Immature natural killer cell (primary cell): ENCODE data around the gene NOS1AP. TPM values are rescaled to one million over a fixed set of nuclear protein-coding genes. Genes with fewer than 3 reads are reported as not detected.
"Not testable (repeated sequence)": the region's sequence is repeated elsewhere in the genome, so short reads cannot be mapped to it uniquely, and the experiment has no call there.

Source experiments
- DNase-seq, 3 donors: peaks; one replicate each; pipeline ENCODE4 v3.0.0; 2022; ENCODE audit warnings: mixed read lengths in 1 of 3
- H3K27ac Mint-ChIP-seq, 6 donors: one replicate each; pipeline ENCODE4 v1.8.0; 2020; ENCODE audit warnings: mixed read lengths in 6 of 6, mild to moderate bottlenecking in 5 of 6, inconsistent platforms in 4 of 6, moderate library complexity in 3 of 6
- H3K27me3 Mint-ChIP-seq, 3 donors: one replicate each; pipeline ENCODE4 v1.8.0; 2020 to 2021; ENCODE audit warnings: low read depth in 3 of 3, mild to moderate bottlenecking in 3 of 3, mixed read lengths in 3 of 3, moderate library complexity in 3 of 3, inconsistent platforms in 1 of 3
- H3K36me3 Mint-ChIP-seq, 3 donors: one replicate each; pipeline ENCODE4 v1.8.0; 2020; ENCODE audit warnings: mixed read lengths in 3 of 3, inconsistent platforms in 2 of 3, mild to moderate bottlenecking in 2 of 3
- H3K4me1 Mint-ChIP-seq, 2 donors: one replicate each; pipeline ENCODE4 v1.8.0; 2020; ENCODE audit warnings: inconsistent platforms in 2 of 2, mild to moderate bottlenecking in 2 of 2, mixed read lengths in 2 of 2, moderate library complexity in 1 of 2
- H3K4me3 Mint-ChIP-seq, 5 donors: one replicate each; pipeline ENCODE4 v1.8.0; 2020; ENCODE audit warnings: mild to moderate bottlenecking in 5 of 5, mixed read lengths in 5 of 5, inconsistent platforms in 3 of 5, moderate library complexity in 3 of 5
- H3K9me3 Mint-ChIP-seq, 6 donors: one replicate each; pipeline ENCODE4 v1.8.0; 2020; ENCODE audit warnings: mild to moderate bottlenecking in 6 of 6, mixed read lengths in 6 of 6, inconsistent platforms in 4 of 6, moderate library complexity in 3 of 6
- polyA plus RNA-seq, 3 donors: library from polyadenylated mRNA; unstranded; fragments of 300-500 nt; fragmentation: Illumina TruSeq; gene quantifications; one replicate each; pipeline ENCODE4 v1.2.3, GENCODE V29; 2021

The NOS1AP gene
- polyA plus RNA-seq, 3 donors from 2014 or later = not detected

DNA sequence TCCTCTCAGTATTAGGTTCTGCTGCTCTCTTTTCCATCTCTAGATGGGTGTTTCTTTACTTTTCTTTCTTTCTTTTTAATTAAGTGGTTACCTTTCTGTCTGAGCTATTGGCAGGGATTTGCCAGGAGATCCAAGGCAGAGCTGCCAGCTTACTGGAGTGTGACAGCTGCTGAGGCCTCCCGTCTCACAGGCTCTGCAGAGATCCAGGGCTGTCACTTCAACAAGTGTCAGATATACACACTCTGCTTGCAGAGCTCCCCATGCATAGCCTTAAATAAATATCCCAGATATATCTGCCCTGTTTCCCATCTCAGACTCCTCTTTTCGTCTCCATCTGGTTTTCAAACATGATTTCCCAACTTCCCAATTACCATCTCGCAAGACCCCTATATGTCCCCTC lies 124.3 kb downstream of the NOS1AP start:
- no peak for DNase-seq
- Mint-ChIP-seq H3K27ac (no peak overlapping the region), H3K36me3 (no peaks in the 10 kb centered on the region), H3K4me1 (no peaks in the 10 kb centered on the region), H3K4me3 (no peak overlapping the region), H3K9me3 (no peaks in the 10 kb centered on the region), H3K27me3 (peaks cover 0 to 8% (median 5%) of the 10 kb centered on the region in 3 donors)

DNA sequence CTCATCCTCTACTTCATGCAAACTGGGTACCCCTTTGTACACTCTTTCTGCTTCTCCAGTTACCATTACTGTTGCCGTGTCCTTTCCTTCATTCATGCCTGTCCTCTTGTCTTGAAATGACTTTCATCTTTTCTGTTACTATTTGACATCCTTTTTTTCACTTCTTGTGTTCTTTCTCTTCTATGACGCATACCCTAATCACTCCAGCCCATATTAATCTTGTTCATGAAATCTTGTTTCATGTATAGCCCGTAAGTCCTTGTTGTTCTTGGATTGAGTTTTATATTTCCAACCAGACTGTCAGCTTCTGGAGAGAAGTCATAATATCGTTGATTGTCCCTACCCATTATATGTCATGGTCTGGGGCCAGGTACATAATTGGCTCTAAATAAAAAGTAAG lies 126.1 kb downstream of the NOS1AP start:
- H3K27me3 Mint-ChIP-seq = peaks cover 0 to 8% (median 7%) of the 10 kb centered on the region in 3 donors
- H3K36me3 Mint-ChIP-seq = no peaks in the 10 kb centered on the region
- H3K4me3 Mint-ChIP-seq = no peak overlapping the region
- no peak for DNase-seq
- H3K4me1 Mint-ChIP-seq = no peaks in the 10 kb centered on the region
- no peak overlapping the region for H3K27ac Mint-ChIP-seq
- no peaks in the 10 kb centered on the region for H3K9me3 Mint-ChIP-seq

DNA sequence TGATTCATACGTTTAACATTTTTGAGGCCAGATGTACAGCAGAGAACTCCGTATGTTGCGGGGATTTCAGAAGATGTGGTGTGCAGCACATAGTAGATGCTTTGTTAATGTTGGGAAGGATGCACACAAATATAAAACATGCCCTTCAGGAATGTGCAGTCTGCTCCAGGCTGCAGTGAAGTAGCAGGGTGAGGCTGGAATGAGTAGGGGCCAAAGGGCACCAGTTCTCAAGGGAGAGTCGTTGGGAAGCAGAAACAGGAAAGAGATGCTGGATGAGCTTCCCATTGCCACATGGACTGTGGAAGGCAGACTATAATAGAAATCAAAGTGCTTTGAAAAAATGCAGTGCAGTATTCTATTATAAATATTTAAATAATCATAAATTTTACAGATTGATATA lies 126.9 kb downstream of the NOS1AP start:
- Mint-ChIP-seq H3K9me3 (no peaks in the 10 kb centered on the region), H3K4me3 (no peak overlapping the region), H3K27me3 (peaks cover 0 to 9% (median 6%) of the 10 kb centered on the region in 3 donors)

DNA sequence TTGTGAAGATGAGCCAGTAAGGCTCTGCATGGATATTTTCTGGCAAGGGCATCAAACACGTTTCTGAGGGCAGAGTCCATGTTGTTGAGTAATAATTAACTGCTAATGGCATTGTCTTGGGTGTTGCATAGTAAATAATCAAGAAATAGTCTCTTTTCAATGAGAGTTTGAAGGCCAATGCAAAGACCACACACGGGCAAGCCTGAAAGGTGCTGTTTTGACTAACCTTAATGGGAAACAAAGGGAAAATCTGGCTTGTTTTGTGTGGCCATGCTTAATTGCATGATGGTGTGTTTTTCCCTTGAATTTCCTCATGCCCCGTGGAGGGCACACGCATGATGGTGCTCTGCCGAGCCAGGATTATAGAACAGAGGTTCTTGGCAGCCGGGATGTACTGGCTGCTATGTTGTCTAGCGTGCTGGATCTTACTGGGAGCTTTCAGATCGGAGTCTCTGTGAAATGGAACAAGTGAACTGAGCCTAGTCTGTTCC lies 127.6 kb downstream of the NOS1AP start:
- no peak overlapping the region for H3K4me3 Mint-ChIP-seq
- no peak for DNase-seq
- H3K9me3 Mint-ChIP-seq = no peaks in the 10 kb centered on the region
- no peaks in the 10 kb centered on the region for H3K4me1 Mint-ChIP-seq
- H3K36me3 Mint-ChIP-seq = no peaks in the 10 kb centered on the region
- H3K27ac Mint-ChIP-seq = no peak overlapping the region
- H3K27me3 Mint-ChIP-seq = peaks cover 3 to 9% (median 6%) of the 10 kb centered on the region in 3 donors

More for the DNA sequence above, 126.9 kb downstream of the NOS1AP start:
- Mint-ChIP-seq H3K4me1 (no peaks in the 10 kb centered on the region), H3K27ac (no peak overlapping the region), H3K36me3 (no peaks in the 10 kb centered on the region)
- no peak for DNase-seq

DNA sequence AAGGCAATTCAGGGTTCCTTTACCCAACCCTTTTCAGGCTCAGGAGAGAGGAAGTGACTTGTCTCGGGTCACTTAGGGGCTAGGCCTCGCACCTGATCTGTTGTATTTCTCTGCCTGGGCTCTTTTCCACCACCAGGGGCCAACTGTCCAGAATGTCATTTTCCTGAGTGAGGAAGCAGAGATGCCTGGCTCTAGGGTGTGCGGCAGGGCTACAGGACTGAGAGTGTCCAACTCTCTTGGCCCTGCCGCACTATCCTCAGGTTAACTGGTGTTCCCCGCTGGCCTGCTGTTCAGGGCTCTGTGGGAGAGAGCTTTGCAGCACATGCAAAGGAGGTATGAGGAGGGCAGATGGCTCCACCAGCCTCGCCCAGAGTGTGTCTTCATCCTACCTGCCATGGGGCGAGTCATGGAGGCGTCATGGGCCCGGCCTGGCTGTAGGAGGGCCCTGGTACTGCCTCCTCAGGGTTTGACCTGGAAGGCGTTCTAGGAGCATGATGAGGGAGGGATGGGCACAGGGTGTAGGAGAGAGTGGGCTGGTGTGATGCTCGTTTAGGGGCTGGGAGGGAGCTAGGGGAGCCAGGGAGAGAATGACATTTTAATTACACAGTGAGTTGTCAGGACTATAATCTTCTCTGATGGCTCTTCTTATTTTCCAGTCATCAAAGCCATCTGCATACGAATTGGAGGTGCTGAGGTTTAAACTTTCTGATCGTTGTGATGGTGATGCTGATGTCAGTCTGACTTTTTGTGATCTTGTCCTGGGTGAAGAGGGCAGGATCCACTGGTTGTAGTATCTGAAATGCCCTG lies 128.3 kb downstream of the NOS1AP start:
- Mint-ChIP-seq H3K27ac (no peak overlapping the region), H3K4me1 (no peaks in the 10 kb centered on the region), H3K9me3 (no peaks in the 10 kb centered on the region), H3K4me3 (no peak overlapping the region), H3K27me3 (peaks cover 3 to 9% (median 6%) of the 10 kb centered on the region in 3 donors), H3K36me3 (no peaks in the 10 kb centered on the region)
- no peak for DNase-seq

DNA sequence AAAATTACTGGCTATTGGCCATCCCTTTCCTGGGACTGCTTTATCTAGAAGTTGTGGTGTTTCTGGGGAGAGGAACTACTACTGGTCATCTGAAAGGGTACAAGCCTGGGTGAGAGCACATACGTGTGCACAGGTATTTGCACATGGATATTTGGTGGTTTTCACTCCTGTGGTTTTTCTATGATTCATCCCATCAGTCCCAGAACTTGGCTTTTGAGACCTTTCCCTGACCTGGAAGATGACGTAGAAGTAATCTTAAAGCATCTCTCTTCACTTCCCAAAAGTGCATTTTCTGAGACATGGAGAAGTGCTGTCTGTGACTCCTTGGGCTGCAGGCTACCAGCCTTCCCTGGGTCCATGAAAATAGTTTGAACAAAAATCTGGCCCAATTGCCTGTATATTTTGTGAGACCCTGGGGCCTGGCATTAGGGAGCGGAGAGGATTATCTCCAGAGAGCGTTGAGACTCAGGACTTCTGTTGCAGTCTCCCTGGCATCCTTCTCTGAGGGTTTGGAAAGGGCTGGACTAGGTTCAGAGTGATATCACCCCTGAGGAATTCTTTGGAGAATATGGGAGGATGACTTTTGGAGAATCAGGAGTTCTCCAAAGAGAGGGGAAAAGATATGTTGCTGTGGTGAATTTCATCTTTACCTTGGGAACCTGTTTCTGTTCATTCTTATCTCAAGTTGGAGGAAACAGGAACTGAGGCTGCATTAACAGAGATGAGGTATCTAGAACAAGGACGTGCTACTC lies 130.8 kb downstream of the NOS1AP start:
- Mint-ChIP-seq H3K4me1 (no peaks in the 10 kb centered on the region), H3K27ac (no peak overlapping the region), H3K4me3 (no peak overlapping the region), H3K27me3 (peaks cover 6 to 11% (median 6%) of the 10 kb centered on the region in 3 donors), H3K9me3 (no peaks in the 10 kb centered on the region), H3K36me3 (no peaks in the 10 kb centered on the region)
- DNase-seq = no peak

DNA sequence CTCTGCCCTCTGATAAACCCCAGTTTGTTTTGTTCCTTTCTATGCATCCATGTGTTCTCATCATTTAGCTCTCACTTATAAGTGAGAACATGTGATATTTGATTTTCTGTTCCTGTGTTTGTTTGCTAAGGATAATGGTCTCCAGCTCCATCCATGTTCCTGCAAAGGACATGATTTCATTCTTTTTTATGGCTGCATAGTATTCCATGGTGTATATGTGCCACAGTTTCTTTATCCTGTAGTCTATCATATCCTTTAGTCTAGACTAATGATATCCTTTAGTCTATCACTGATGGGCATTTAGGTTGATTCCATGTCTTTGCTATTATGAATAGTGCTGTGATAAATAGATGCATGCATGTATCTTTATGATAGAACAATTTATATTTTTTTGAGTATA lies 131.6 kb downstream of the NOS1AP start:
- H3K27me3 Mint-ChIP-seq, H3K27ac Mint-ChIP-seq, H3K36me3 Mint-ChIP-seq, H3K9me3 Mint-ChIP-seq, H3K4me3 Mint-ChIP-seq, DNase-seq, H3K4me1 Mint-ChIP-seq: not testable (repeated sequence)

DNA sequence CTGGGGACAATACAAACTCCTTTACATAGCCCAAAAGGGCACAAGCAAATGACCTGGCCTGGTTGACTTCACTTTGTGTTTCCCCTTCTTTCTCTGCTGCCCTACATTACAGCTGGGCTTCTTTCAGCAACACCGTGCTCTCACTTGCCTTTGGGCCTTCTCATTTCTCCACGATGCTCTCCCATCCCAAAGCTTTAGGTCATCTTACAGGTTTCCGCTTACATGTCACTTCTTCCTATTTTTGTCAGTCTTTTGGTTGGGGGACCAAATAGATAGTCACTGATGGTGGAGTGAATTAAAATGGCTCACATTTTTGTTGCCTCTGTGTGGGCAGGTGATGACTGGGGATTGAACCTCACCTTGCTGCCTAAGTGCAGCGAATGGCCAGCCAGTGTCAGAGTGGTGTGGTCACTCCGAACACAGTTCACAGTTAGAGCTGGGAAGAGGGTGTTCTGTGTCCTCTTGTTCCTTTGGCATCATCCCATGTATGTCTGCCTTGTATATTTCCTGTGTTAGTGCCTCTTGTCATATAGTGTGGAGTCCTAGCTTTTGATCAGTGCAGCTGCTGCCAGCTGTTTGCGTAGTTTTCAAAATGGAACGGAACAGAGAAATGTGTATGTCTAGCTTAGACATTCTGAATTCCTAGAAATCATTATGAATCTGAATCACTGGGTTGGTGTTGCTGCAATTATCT lies 134.8 kb downstream of the NOS1AP start:
- Mint-ChIP-seq H3K9me3 (no peaks in the 10 kb centered on the region), H3K27ac (no peak overlapping the region), H3K27me3 (peaks cover 3 to 8% (median 7%) of the 10 kb centered on the region in 3 donors), H3K4me3 (no peak overlapping the region), H3K36me3 (no peaks in the 10 kb centered on the region), H3K4me1 (no peaks in the 10 kb centered on the region)
- DNase-seq = no peak

DNA sequence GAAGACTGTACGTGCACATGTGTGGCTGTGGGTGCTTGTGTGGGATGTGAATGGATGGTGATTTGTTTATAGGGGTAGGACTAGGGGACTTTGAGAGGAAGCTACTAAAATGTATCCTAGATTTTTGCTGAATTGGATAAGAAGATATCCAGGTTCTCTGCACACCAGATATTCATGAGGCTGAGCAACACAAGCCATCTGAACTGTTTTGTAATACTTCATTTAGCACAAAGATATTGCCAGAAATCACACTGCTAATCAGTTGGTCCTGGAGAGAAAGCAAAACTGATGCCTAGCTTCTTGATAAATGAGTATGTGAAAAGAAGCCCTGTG lies 135.3 kb downstream of the NOS1AP start:
- no peak overlapping the region for H3K4me3 Mint-ChIP-seq
- H3K9me3 Mint-ChIP-seq = no peaks in the 10 kb centered on the region
- DNase-seq = no peak
- H3K27me3 Mint-ChIP-seq = peaks cover 3 to 9% (median 7%) of the 10 kb centered on the region in 3 donors
- H3K4me1 Mint-ChIP-seq = no peaks in the 10 kb centered on the region
- no peak overlapping the region for H3K27ac Mint-ChIP-seq
- H3K36me3 Mint-ChIP-seq = no peaks in the 10 kb centered on the region

DNA sequence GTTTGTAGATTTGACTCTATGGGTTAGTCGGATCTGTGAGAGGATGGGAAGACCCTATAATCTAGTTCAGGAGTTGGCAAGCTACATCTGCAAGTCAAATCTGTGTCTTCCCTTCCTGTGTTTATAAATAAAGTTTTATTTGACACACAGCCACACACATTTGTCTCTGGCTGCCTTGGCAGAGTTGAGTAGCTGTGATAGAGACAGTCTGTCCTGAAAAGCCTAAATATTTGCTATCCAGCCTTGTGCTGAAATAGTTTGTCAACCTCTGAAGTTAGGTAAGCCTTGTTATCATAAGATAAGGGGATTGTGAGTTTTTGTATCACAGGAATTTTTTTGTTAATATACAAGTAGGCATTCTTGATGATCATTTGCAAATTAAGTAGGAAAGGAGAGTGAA lies 136.8 kb downstream of the NOS1AP start:
- H3K9me3 Mint-ChIP-seq = no peaks in the 10 kb centered on the region
- H3K4me1 Mint-ChIP-seq = no peaks in the 10 kb centered on the region
- H3K36me3 Mint-ChIP-seq = no peaks in the 10 kb centered on the region
- no peak for DNase-seq
- H3K4me3 Mint-ChIP-seq = no peak overlapping the region
- H3K27ac Mint-ChIP-seq = no peak overlapping the region
- H3K27me3 Mint-ChIP-seq = peaks cover 0 to 9% (median 3%) of the 10 kb centered on the region in 3 donors

DNA sequence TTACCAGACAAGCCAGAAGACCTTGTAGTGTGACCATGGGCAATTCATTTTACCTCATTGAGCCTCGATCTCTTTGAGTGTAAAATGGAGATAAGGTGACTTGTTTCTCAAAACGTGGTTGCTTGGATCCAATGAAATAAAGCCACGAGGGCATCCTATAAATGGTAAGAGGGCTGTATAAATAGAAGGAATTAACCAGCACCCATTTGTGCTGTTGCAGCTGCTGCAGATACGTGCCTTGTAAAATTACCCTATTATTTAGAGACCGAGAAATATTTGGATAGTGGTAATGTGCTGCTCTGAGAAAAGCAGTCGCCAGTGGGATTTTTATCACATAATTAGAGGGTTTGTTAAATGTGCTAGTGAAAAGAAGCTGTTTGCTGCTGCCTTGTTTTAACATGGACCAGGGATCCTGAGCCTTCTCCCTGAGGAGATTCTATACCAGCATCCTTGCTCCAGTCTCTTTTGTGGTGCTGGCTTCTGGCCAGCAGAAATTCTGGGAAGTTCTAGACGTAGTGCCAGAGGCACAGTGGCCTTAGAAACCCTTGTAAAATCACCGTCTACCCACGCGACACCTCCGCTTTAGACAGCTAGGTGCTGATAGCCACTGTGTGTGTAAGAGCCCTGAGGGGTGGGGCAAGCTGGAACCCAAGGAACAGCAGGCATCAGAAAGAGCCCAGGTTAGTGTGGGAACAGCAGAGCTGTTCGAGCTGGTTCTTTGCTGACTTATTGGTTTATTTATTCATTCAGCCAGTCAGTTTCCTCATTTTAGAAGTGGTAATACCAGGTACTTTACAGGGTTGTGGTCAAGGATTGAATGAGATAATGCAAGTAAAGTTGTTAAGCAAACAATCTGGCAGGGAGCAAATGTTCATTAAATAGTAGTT lies 137.5 kb downstream of the NOS1AP start:
- Mint-ChIP-seq H3K27me3 (peaks cover 0 to 9% (median 3%) of the 10 kb centered on the region in 3 donors), H3K4me1 (no peaks in the 10 kb centered on the region), H3K4me3 (no peak overlapping the region), H3K9me3 (no peaks in the 10 kb centered on the region), H3K36me3 (no peaks in the 10 kb centered on the region), H3K27ac (no peak overlapping the region)
- no peak for DNase-seq

DNA sequence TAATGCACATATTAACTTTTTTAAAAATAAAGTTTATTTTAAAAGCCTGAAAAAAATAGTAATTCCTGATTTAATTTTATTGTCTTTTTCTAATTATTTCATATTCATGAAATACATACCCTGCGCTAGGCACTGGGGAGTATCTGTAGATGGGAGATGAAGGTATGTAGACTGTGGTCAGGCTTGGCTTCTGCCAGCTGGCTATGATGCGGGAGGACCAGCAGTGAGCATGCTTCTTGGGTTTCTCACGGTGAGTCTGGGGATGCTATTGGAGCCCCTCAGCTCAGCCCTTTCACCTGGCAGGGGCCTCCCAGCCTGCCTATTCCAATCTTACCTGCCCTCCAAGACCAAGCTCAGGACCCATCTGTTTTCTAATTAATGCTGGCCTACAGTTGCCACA lies 138.4 kb downstream of the NOS1AP start:
- DNase-seq = no peak
- H3K4me1 Mint-ChIP-seq = no peaks in the 10 kb centered on the region
- peaks cover 0 to 9% (median 3%) of the 10 kb centered on the region in 3 donors for H3K27me3 Mint-ChIP-seq
- no peak overlapping the region for H3K27ac Mint-ChIP-seq
- no peak overlapping the region for H3K4me3 Mint-ChIP-seq
- H3K36me3 Mint-ChIP-seq = no peaks in the 10 kb centered on the region
- H3K9me3 Mint-ChIP-seq = no peaks in the 10 kb centered on the region

DNA sequence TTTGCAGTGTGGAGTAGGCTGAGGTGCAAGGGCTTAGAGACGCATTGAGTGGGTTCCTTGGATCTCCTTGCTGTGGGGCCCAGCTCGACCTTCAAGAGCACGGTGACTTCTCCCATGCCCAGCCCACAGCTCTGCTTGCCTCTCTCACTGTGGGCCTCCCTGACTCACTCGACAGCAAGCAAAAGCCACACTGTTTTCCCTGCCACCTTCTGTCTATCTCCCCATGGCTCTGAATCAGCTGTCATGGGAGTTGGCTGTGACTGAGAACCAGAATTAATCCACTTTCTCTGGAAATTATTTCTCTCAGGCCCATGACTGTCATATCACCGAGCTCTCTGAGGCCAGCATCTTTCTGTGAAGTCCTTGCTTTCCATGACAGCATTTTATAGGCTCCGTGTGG lies 140.7 kb downstream of the NOS1AP start:
- H3K4me3 Mint-ChIP-seq = no peak overlapping the region
- peaks cover 0 to 7% (median 2%) of the 10 kb centered on the region in 3 donors for H3K27me3 Mint-ChIP-seq
- H3K36me3 Mint-ChIP-seq = no peaks in the 10 kb centered on the region
- DNase-seq = no peak
- no peaks in the 10 kb centered on the region for H3K9me3 Mint-ChIP-seq
- H3K4me1 Mint-ChIP-seq = no peaks in the 10 kb centered on the region
- H3K27ac Mint-ChIP-seq = no peak overlapping the region
